Spleen (tissue), 7 donors: Measurements from ENCODE around the gene F2RL3.

Experiments used
- POLR2A ChIP-seq, 3 donors: fragments of 450-650 bp; IDR thresholded peaks; one replicate each; pipeline ENCODE4 v1.5.1; 2017; ENCODE audit warnings: antibody characterized with exemption in 3 of 3, mild to moderate bottlenecking in 1 of 3
- POLR2AphosphoS5 ChIP-seq, 3 donors: sonication (generic); formaldehyde crosslinking; IDR thresholded peaks; one replicate each; pipeline ENCODE4 v1.5.1; 2017; ENCODE audit warnings: antibody characterized with exemption in 3 of 3
- TF ChIP-seq, protein P1 (sequence below), 11 experiments: fragments of 200-600 bp in 7 of 11; fragments of 450-650 bp in 4 of 11; sonication (generic) in 4 of 11; IDR thresholded peaks in 8 of 11; conservative IDR thresholded peaks in 3 of 11; 1 replicate in 7 of 11; 2 replicates in 4 of 11; pipeline versions ENCODE4 v1.4.0 to v1.8.0; 2016 to 2021; ENCODE audit warnings: antibody characterized with exemption in 11 of 11, inconsistent platforms in 4 of 11, mild to moderate bottlenecking in 1 of 11
- donor health status: DM: no; HTN: no; CAD: no; lungs with moderate emphysema.
- donor health status: DM: no; HTN: no; CAD: no.
- donor health status: DM: no; HTN: no; CAD: no.

DNA sequence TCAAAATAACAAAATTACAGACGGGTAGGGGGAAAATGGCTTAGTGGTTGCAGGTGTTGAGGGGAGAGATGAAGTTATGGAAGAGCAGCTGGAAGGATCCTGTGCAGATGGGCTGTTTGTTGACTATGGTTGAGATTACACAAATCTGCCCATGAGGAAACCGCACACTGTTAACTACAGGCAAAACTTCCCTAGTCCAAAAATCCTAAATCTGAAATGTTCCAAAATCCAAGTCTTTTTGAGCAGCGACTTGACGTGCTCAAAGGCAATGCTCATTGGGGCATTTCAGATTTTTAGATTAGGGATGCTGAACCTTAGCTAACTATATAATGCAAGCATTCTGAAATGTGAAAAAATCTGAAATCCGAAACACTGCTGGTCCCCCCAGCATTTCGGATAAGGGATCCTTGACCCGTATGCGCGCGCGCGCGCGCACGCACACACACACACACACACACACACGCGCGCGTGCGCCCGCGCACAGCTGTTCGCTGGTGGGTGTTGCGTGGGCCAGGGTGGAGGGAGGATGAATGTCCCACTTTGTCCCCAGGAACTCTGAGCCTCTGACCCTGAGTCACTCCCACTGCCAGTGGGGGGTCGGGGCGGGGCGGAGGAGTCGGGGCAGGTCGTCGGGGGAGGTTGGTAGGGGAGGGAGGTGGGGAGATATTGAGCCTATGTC is 6.8 kb downstream of the F2RL3 start:
- TF ChIP-seq, protein P1, sequence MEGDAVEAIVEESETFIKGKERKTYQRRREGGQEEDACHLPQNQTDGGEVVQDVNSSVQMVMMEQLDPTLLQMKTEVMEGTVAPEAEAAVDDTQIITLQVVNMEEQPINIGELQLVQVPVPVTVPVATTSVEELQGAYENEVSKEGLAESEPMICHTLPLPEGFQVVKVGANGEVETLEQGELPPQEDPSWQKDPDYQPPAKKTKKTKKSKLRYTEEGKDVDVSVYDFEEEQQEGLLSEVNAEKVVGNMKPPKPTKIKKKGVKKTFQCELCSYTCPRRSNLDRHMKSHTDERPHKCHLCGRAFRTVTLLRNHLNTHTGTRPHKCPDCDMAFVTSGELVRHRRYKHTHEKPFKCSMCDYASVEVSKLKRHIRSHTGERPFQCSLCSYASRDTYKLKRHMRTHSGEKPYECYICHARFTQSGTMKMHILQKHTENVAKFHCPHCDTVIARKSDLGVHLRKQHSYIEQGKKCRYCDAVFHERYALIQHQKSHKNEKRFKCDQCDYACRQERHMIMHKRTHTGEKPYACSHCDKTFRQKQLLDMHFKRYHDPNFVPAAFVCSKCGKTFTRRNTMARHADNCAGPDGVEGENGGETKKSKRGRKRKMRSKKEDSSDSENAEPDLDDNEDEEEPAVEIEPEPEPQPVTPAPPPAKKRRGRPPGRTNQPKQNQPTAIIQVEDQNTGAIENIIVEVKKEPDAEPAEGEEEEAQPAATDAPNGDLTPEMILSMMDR (IDR thresholded peaks at IDR 0.05 in 8 of 11, conservative IDR thresholded peaks at IDR 0.05 in 3 of 11): no peak
- TF ChIP-seq POLR2A (IDR thresholded peaks at IDR 0.05) (no peak), POLR2AphosphoS5 (IDR thresholded peaks at IDR 0.05) (peak in 2 of 3 donors; percentile 45 to 73)
